ENCODE results near the gene LTBP2.

Gene LTBP2

DNA sequence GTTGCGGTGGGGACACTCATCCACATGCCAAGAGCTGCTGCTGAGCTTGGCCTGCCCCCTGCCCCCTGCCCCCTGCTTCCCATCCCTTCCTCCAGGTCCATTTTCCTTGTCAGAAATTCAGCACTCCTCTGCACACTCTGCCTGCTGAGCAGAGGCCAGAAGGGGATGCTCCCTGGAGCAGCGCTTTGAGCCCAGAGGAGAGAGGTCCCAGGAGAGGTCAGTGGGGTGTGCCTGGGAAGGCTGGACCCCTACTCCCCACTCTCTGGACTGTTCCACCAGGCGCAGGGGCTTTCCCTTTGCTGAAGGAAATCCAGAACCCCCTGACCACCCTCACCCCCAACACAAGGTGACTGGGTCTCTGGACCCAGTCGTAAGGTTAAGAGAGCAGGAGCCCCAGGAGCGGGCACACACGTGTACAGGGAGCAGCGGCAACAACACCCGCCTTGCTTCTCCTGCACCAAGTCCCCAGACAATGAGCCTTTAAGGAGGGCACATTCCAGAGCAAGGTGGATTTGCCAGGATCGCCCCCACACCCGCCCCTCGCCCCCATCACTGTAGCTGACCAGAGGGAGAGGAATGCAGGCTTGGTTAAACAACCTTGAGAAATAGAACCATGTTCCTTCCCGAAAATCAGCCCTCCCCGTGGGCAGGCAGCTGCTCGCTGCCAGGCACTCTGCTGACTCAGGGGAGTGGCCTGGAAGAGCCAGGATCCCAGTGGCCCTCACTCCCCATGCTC lies 87.8 kb downstream of the LTBP2 start:
- no peak for DNase-seq
- H3K4me3 ChIP-seq (ENCODE audit: low read depth, low read length) = no peak overlapping the region
- TF ChIP-seq, protein P1, sequence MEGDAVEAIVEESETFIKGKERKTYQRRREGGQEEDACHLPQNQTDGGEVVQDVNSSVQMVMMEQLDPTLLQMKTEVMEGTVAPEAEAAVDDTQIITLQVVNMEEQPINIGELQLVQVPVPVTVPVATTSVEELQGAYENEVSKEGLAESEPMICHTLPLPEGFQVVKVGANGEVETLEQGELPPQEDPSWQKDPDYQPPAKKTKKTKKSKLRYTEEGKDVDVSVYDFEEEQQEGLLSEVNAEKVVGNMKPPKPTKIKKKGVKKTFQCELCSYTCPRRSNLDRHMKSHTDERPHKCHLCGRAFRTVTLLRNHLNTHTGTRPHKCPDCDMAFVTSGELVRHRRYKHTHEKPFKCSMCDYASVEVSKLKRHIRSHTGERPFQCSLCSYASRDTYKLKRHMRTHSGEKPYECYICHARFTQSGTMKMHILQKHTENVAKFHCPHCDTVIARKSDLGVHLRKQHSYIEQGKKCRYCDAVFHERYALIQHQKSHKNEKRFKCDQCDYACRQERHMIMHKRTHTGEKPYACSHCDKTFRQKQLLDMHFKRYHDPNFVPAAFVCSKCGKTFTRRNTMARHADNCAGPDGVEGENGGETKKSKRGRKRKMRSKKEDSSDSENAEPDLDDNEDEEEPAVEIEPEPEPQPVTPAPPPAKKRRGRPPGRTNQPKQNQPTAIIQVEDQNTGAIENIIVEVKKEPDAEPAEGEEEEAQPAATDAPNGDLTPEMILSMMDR (IDR thresholded peaks at IDR 0.05; ENCODE audit: low read depth, low read length) = no peak
- H3K9me3 ChIP-seq (ENCODE audit: severe bottlenecking) = no peaks in the 10 kb centered on the region
- H3K36me3 ChIP-seq = no peaks in the 10 kb centered on the region
- H3K27me3 ChIP-seq (ENCODE audit: insufficient read depth, low read depth, severe bottlenecking) = no peaks in the 10 kb centered on the region
- H3K27ac ChIP-seq = no peak overlapping the region

DNA sequence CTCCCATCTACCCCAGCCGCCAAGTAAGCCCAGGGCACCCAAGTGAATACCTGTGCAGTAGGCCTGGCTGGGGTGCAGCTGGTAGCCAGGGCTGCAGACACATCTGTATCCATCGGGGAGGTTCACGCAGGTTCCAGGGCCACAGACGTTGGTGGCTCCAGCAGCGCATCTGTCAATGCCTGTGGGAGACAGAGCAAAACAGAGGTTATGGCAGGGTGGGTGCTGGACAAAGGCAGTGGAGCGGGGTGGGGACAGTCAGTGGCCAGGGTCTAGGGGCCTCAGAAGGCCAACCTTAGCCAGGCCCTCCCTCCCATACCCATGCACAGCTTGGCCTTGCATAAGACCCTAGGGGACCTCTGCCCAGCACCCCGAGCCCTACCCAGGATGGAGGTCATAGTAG lies 89.3 kb downstream of the LTBP2 start:
- Histone ChIP-seq H3K27me3 (ENCODE audit: insufficient read depth, low read depth, severe bottlenecking) (no peaks in the 10 kb centered on the region), H3K9me3 (ENCODE audit: severe bottlenecking) (no peaks in the 10 kb centered on the region), H3K36me3 (no peaks in the 10 kb centered on the region), H3K27ac (no peak overlapping the region), H3K4me3 (ENCODE audit: low read depth, low read length) (no peak overlapping the region)
- DNase-seq = no peak
- TF ChIP-seq, protein P1 (IDR thresholded peaks at IDR 0.05; ENCODE audit: low read depth, low read length) = no peak

DNA sequence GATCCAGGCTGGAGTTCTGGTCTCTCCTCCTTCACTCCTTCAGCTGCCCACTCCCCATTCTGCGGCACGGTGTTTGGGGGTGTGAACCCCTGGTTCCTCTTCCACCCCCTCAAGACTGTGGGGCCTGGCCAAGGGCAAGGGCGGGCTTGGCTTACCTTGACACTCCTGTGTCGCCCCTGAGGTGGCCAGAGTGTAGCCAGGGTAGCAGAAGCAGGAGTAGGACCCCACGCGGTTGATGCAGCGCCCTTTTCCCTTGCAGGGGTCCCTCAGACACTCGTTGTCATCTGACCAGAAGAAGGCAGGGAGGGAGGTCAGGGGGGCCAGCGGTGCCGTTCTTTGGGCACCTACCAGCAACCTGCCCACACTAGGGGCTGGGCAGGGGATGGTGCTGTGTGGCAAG lies 90.3 kb downstream of the LTBP2 start:
- Histone ChIP-seq H3K36me3 (no peaks in the 10 kb centered on the region), H3K9me3 (ENCODE audit: severe bottlenecking) (no peaks in the 10 kb centered on the region), H3K27ac (no peak overlapping the region), H3K27me3 (ENCODE audit: insufficient read depth, low read depth, severe bottlenecking) (no peaks in the 10 kb centered on the region), H3K4me3 (ENCODE audit: low read depth, low read length) (no peak overlapping the region)
- TF ChIP-seq, protein P1 (IDR thresholded peaks at IDR 0.05; ENCODE audit: low read depth, low read length) = no peak
- no peak for DNase-seq

DNA sequence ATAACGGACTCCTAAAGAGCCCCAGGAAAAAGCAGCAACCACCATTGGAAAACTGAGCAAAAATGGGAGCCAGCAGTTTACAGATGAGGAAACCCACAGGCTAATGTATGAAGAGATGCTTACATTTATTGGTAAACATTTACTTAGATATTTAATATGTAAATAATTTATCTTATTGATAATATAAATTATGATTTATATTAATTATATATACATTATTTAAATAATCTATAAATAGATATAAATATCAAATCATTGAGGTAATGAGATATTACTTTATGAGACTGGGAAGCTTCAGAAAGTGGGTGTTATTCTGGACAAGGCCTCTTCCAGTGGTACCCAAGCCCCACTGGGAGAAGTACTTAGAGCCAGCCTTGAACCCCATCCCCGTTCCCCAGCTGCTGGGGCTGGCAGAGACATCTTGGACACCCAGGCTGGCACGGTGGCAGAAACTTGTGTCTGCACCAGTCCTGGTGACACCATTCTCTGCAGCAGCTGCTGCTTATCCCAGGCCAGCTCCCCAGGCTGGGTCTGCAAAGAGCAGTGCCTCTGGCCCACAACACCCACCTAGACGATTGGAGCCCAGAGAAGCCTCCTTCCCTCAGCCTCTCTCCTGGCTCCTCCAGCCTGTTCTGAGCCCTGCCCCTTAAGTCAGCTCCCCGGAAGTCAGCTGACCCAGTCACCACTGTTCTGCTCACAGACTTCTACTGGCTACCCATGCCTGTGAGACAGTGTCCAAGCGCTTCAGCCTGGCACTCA lies 92.5 kb downstream of the LTBP2 start:
- no peak for DNase-seq
- H3K27ac ChIP-seq = no peak overlapping the region
- TF ChIP-seq, protein P1 (IDR thresholded peaks at IDR 0.05; ENCODE audit: low read depth, low read length) = no peak
- no peaks in the 10 kb centered on the region for H3K9me3 ChIP-seq (ENCODE audit: severe bottlenecking)
- H3K4me3 ChIP-seq (ENCODE audit: low read depth, low read length) = no peak overlapping the region
- H3K36me3 ChIP-seq = no peaks in the 10 kb centered on the region
- no peaks in the 10 kb centered on the region for H3K27me3 ChIP-seq (ENCODE audit: insufficient read depth, low read depth, severe bottlenecking)

DNA sequence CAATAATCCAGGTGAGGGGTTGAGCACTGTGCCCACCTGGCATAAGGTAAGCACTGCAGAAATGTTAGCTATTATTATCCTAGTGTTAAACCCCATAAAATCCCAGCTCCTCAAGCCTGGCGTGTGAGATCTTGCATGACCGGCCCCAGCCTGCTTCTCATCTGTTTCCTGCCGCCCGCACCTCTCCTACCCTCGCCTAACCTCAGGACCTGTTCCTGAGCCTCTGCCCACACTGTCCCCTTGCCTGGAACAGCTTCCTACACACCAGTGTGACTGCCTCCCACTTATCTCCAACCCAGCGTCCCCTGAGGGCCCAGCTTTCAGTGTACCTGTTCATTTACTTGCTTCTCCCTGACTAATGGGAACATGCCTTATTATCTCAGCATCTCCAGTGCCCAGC lies 93.8 kb downstream of the LTBP2 start:
- no peak overlapping the region for H3K27ac ChIP-seq
- TF ChIP-seq, protein P1 (IDR thresholded peaks at IDR 0.05; ENCODE audit: low read depth, low read length) = no peak
- peak; percentile 62 for DNase-seq
- no peaks in the 10 kb centered on the region for H3K36me3 ChIP-seq
- H3K9me3 ChIP-seq (ENCODE audit: severe bottlenecking) = no peaks in the 10 kb centered on the region
- H3K27me3 ChIP-seq (ENCODE audit: insufficient read depth, low read depth, severe bottlenecking) = no peaks in the 10 kb centered on the region
- H3K4me3 ChIP-seq (ENCODE audit: low read depth, low read length) = no peak overlapping the region

Data from WERI-Rb-1 (cell line).